ENCODE results near the gene ZNF860.
"Not testable (repeated sequence)": the region's sequence is repeated elsewhere in the genome, so short reads cannot be mapped to it uniquely, and the experiment has no call there.

The ZNF860 gene

GRCh38 chr3:31962801-31963205 lies 18.7 kb upstream of the ZNF860 start:
- no peak for DNase-seq

GRCh38 chr3:31966978-31967591 lies 14.5 kb upstream of the ZNF860 start:
- DNase-seq = no peak

- no peak for DNase-seq
These were observed 14.0 kb upstream of the ZNF860 start for GRCh38 chr3:31967592-31967991.

GRCh38 chr3:31968369-31968926 lies 13.1 kb upstream of the ZNF860 start:
- no peak for DNase-seq

GRCh38 chr3:31968927-31969418 lies 12.6 kb upstream of the ZNF860 start:
- DNase-seq = no peak

GRCh38 chr3:31971607-31972006 lies 9.9 kb upstream of the ZNF860 start:
- no peak for DNase-seq

- DNase-seq = no peak
These were observed 8.5 kb upstream of the ZNF860 start for GRCh38 chr3:31973081-31973480.

- DNase-seq = no peak
These were observed 7.7 kb upstream of the ZNF860 start for GRCh38 chr3:31973837-31974236.

- no peak for DNase-seq
These were observed 7.1 kb upstream of the ZNF860 start for GRCh38 chr3:31974471-31974870.

GRCh38 chr3:31974964-31975363 lies 6.6 kb upstream of the ZNF860 start:
- DNase-seq = no peak

GRCh38 chr3:31976302-31976701 lies 5.2 kb upstream of the ZNF860 start:
- DNase-seq = no peak

GRCh38 chr3:31977736-31978135 lies 3.8 kb upstream of the ZNF860 start:
- DNase-seq = no peak

- no peak for DNase-seq
These were observed 3.0 kb upstream of the ZNF860 start for GRCh38 chr3:31978553-31978952.

GRCh38 chr3:31979001-31979697 lies 2.4 kb upstream of the ZNF860 start:
- DNase-seq = no peak

- DNase-seq = peak in 1 of 2 experiments; percentile 36
These were observed 882 bp upstream of the ZNF860 start for GRCh38 chr3:31980530-31981205.

- no peak for DNase-seq
These were observed 2.8 kb downstream of the ZNF860 start for GRCh38 chr3:31984321-31984720.

- no peak for DNase-seq
These were observed 4.3 kb downstream of the ZNF860 start for GRCh38 chr3:31985831-31986230.

- DNase-seq = no peak
These were observed 6.7 kb downstream of the ZNF860 start for GRCh38 chr3:31988271-31988670.

GRCh38 chr3:31992995-31993394 lies 11.4 kb downstream of the ZNF860 start:
- DNase-seq = not testable (repeated sequence)

GRCh38 chr3:31993843-31994242 lies 12.3 kb downstream of the ZNF860 start:
- no peak for DNase-seq

GRCh38 chr3:31995026-31995425 lies 13.5 kb downstream of the ZNF860 start:
- not testable (repeated sequence) for DNase-seq

- DNase-seq = no peak
These were observed 14.6 kb downstream of the ZNF860 start for GRCh38 chr3:31996195-31996594.

- no peak for DNase-seq
These were observed 15.9 kb downstream of the ZNF860 start for GRCh38 chr3:31997500-31997899.
